ENCODE measurements around the gene ZCCHC24.
A peak's percentile ranks its signal among the peaks of the same experiment; 100 is the strongest.

ZCCHC24 gene

DNA sequence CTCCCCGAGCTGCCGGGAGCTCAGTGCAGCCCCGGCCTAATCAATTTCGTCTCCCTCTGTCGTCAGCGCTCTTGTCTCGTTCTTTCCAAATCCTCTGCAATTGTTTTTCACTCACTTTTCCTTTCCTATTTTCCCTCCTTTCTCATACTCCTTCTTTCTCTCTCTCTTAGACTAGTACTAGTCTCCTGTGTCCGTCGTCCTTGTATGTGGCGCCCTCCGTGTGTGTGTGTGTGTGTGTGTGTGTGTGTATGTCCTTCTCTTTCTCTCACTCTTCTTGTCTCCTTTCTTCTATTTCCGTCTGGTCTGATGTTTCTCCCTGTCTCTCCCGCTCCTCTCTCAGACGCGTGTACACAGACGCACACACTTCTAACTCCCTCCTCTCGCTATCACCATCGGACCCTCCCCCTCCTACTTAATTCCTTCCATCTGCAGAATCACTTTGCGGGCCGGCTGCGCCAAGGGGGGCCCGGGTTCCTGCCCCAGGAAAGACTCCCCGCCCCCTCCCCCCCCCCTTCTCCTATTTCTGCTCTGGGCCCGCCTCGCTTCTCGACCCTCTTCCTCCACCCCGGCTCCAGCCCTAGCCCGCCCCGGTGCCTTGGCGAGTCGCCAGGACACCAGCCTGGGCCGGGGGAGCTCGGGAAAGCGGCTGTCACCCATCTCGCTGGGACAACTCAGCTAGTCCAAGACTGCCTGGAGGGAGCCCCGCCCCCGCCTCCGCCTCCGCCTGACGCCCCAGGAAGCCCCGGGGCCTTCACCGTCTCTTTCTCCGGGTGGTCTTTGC, 743 bp upstream of the ZCCHC24 start:
- no peak for DNase-seq (ENCODE audit: low read depth)

GRCh38 chr10:79444199-79445119, 965 bp downstream of the ZCCHC24 start:
- peak; percentile 26 for DNase-seq (ENCODE audit: low read depth)

GRCh38 chr10:79443338-79444198, 1.9 kb downstream of the ZCCHC24 start:
- DNase-seq (ENCODE audit: low read depth), result no peak

GRCh38 chr10:79442171-79443040, 3.0 kb downstream of the ZCCHC24 start:
- DNase-seq (ENCODE audit: low read depth), result no peak

GRCh38 chr10:79441433-79441832, 4.0 kb downstream of the ZCCHC24 start:
- no peak for DNase-seq (ENCODE audit: low read depth)

DNA sequence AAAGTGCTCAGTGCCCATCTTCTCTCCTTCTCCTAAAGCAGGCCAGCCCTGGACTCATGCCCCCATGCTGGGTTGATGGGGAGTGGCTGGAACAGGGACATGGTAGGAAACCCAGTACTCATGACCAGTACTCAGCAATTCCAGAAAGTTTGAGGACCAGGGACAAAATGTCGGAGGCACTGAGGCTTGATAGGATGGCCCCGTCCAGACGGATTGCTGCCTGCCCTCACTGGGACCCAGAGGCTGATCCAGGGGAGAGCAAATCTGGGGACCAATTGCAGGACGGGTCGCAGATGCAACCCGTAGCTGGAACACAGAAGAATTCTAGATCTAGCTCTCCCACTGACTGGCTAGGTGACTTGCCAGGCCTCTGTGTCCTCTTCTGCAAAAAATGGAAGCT, 5.1 kb downstream of the ZCCHC24 start:
- no peak for DNase-seq (ENCODE audit: low read depth)

GRCh38 chr10:79438699-79439085, 6.7 kb downstream of the ZCCHC24 start:
- DNase-seq (ENCODE audit: low read depth), result no peak

DNA sequence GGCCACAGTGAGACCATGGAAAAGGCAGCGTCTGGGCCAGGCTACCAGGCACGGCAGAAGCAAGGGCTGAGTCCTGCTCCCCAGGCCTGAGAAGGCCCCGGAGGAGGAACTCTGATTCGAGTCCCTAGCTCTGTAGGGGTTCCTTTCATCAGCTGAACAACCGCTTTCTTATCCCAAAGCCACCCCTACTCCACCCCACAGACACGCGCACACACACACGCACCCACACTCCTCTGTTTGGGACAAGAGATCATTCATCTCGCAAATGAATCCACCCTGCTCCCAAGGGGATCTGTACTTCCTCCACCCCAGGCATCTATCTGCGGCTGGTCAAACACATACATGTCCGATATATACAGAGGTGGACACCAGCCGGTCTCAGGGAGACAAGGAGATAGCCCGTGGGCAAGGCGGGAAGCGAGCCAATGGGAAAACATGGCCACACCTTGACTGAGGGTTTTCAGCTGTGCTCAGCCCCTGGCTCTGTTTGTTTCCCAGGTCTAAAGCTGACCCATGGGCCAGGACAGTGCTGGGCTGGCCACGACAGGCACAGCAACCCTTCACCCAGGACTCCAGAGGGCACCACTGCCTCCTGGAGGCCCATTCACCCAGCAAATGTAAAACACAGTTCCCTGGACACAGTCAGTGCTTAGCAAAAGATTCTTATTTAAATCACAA, 7.3 kb downstream of the ZCCHC24 start:
- DNase-seq (ENCODE audit: low read depth), result no peak

DNA sequence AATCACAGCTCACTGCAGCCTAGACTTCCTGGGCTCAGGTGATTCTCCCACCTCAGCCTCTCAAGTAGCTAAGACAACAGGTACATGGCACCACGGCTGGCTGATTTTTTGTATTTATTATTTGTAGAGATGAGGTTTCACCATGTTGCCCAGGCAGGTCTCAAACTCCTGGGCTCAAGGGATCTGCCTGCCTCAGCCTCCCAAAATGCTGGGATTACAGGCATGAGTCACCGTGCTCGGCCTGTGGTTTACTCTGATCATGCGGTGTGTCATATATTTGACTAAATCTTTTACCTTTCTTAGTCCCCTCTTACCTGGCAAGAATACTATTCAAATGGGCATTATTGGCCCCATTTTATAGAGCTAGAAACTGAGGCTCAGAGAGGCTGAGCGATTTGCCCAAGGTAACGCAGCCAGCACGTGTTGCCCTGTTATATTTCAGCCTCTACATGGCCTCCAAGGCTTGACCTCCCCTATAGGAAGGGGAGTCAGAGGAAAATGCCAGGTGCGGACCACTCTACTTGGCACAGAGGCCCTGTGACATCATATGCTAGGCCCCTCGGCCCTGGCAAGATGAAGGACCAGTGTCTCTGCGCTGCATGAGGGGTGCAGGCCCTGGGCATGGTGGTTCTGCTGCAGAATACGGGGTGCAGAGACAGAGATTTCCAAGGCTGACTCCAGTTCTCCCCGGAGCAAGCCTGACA, 8.2 kb downstream of the ZCCHC24 start:
- DNase-seq (ENCODE audit: low read depth), result no peak

DNA sequence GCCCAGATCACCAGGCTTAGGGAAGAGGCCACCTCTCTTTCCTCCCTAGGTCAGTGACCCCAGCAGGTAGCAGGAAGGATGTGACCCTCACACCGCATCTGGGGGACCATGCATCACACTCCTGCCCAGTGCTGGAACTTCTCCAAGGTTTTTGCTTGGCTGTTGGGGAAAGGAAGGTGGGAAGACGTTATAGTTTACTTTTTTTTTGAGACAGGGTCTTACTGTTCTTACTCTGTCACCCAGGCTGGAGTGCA, 8.6 kb downstream of the ZCCHC24 start:
- no peak for DNase-seq (ENCODE audit: low read depth)

GRCh38 chr10:79436066-79436849, 9.2 kb downstream of the ZCCHC24 start:
- DNase-seq (ENCODE audit: low read depth), result no peak

- DNase-seq (ENCODE audit: low read depth), result no peak
Observed at GRCh38 chr10:79435271-79436065, 10.0 kb downstream of the ZCCHC24 start.

GRCh38 chr10:79434821-79435251, 10.6 kb downstream of the ZCCHC24 start:
- DNase-seq (ENCODE audit: low read depth), result no peak

GRCh38 chr10:79434223-79434687, 11.2 kb downstream of the ZCCHC24 start:
- DNase-seq (ENCODE audit: low read depth), result no peak

GRCh38 chr10:79433324-79434222, 11.9 kb downstream of the ZCCHC24 start:
- no peak for DNase-seq (ENCODE audit: low read depth)

- DNase-seq (ENCODE audit: low read depth), result no peak
Observed at GRCh38 chr10:79431891-79432831, 13.3 kb downstream of the ZCCHC24 start.

Measured in stimulated activated CD8-positive, alpha-beta memory T cell treated with anti-CD3 and anti-CD28 coated beads, Interleukin-12 subunit alpha, Interleukin-12 subunit beta, amount 100 ng/mL, for 1 hour (primary cell).